Stromal cell of bone marrow (primary cell): ENCODE results near the gene NRROS.

Experiments used
- DNase-seq: peaks from one replicate; pipeline ENCODE4 v3.0.0-alpha.2; 2012; ENCODE audit warnings: low read depth

Gene NRROS

GRCh38 chr3:196650740-196651311, 11.3 kb downstream of the NRROS start:
- DNase-seq, result peak; percentile 97

DNA sequence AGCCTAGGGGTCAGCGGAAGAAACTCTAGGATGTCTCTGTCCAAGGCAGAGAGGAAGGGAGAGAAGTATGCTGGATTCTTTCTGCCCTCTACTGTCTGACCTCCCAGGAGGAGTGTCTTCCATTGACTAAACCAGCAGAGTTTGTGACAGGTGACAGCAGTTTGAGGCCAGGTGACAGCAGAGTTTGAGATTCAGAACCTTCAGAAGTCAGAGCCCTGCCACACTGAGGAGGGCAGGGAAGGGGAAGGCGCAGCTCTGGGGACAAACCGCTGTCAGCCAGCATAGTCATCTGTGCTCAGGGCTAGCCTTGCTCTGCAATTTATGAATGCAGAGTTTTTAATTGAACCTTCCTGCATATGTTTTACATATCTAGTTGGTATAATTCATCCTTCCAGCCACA, 12.3 kb downstream of the NRROS start:
- DNase-seq, result no peak

DNA sequence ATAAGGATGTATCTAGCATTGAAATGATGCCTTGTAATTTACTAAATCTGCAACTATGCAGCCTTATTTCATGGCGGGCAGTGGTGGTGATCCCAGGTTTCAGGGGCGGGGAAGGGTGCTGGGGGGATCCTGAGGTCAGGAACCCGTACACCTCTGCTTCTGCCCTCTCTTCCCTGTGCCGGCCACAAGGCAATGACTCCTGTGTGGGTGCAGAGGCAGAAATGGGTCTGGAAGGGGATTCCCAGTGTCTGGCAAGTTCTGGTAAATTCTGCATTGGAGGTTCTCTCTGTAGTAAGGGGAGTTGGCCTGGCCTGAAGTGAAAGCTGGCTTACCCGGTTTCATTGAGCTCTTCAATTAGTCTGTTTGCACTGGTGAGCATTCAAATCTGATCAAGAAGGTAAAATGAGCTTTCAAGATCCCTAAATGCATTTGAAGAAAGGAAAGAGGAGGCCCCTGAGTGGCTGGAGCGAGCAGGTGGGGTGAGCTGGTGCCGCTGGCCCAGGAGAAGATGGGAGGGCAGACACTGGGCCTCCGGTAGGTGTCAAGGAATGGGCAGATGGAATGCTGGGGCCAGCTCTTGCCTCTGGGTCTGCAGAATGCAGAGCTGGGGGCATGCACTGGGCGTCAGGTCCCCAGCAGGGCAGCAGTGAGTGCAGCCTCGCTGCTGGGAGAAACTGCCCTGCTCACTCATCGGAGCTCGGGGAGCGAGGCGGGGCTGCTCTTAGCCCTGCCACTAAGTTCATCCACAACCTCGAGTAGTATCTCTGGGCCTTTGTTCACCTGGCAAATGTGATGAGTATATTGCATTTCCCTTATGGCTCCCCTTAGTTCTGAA, 13.7 kb downstream of the NRROS start:
- no peak for DNase-seq

- DNase-seq, result no peak
Observed at GRCh38 chr3:196654006-196654734, 14.7 kb downstream of the NRROS start.

- no peak for DNase-seq
Observed at GRCh38 chr3:196654735-196655090, 15.2 kb downstream of the NRROS start.

GRCh38 chr3:196655496-196655895, 16.0 kb downstream of the NRROS start:
- DNase-seq, result no peak

DNA sequence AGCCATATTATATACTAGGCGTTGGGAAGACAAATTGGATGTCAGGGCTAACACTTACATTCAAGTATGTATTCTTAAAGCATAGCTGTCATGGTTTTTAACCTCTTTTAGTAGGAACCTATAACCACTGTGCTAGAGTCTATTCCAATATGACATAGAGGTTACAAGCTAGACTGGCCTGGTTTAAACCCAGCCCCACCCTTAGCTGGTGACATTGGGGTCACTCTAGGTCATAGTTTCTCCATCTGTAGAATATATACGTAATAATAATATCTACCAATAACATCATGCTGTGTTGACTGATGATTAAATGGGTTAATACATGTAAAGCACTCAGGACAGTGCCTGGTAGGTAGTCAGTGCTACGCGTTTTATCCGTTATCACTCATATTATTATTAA, 16.7 kb downstream of the NRROS start:
- DNase-seq, result no peak

DNA sequence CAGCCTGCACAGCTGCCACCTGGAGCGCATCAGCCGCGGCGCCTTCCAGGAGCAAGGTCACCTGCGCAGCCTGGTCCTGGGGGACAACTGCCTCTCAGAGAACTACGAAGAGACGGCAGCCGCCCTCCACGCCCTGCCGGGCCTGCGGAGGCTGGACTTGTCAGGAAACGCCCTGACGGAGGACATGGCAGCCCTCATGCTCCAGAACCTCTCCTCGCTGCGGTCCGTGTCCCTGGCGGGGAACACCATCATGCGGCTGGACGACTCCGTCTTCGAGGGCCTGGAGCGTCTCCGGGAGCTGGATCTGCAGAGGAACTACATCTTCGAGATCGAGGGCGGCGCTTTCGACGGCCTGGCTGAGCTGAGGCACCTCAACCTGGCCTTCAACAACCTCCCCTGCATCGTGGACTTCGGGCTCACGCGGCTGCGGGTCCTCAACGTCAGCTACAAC, 20.4 kb downstream of the NRROS start:
- no peak for DNase-seq

DNA sequence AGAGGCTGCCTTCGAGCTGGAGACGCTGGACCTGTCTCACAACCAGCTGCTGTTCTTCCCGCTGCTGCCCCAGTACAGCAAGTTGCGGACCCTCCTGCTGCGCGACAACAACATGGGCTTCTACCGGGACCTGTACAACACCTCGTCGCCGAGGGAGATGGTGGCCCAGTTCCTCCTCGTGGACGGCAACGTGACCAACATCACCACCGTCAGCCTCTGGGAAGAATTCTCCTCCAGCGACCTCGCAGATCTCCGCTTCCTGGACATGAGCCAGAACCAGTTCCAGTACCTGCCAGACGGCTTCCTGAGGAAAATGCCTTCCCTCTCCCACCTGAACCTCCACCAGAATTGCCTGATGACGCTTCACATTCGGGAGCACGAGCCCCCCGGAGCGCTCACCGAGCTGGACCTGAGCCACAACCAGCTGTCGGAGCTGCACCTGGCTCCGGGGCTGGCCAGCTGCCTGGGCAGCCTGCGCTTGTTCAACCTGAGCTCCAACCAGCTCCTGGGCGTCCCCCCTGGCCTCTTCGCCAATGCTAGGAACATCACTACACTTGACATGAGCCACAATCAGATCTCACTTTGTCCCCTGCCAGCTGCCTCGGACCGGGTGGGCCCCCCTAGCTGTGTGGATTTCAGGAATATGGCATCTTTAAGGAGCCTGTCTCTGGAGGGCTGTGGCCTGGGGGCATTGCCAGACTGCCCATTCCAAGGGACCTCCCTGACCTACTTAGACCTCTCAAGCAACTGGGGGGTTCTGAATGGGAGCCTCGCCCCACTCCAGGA, 21.1 kb downstream of the NRROS start:
- DNase-seq, result no peak

- DNase-seq, result no peak
Observed at GRCh38 chr3:196661400-196661799, 21.9 kb downstream of the NRROS start.

GRCh38 chr3:196662033-196662432, 22.5 kb downstream of the NRROS start:
- no peak for DNase-seq

- no peak for DNase-seq
Observed at GRCh38 chr3:196662711-196663571, 23.4 kb downstream of the NRROS start.

GRCh38 chr3:196666001-196666867, 26.7 kb downstream of the NRROS start:
- peak; percentile 45 for DNase-seq

DNA sequence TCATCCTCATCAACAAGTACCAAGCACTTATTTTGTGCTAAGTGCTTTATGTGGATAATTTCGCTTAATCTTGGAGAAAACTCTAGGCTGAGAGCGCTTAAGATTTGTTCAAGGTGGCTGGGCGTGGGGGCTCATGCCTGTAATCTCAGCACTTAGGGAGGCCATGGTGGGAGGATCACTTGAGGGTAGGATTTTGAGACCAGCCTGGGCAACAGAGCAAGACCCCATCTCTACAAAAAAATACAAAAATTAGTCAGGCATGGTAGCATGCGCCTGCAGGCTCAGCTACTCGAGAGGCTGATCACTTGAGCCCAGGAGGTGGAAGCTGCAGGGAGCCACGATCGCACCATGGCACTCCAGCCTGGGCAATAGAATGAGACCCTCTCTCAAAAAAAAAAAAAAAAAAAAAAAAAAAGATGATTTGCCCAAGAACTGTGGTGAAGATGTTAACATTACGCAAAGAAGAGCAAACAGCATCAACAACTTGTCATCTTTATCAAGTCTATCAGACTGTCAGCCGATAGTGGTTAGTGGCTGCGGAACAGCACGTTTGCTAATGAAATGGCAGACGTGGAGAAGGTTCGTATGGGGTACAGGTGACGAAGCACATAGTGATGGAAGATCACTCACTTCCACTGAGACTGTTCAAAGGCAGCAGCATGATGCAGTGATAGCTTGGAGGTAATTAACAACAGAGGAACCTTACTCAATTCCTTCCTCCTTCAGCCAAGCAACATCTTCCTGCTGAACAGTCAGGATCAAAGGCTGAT, 27.7 kb downstream of the NRROS start:
- DNase-seq, result no peak

- DNase-seq, result no peak
Observed at GRCh38 chr3:196670339-196670738, 30.8 kb downstream of the NRROS start.

- no peak for DNase-seq
Observed at GRCh38 chr3:196673632-196674031, 34.1 kb downstream of the NRROS start.

GRCh38 chr3:196677353-196677752, 37.9 kb downstream of the NRROS start:
- DNase-seq, result no peak

GRCh38 chr3:196677931-196678330, 38.4 kb downstream of the NRROS start:
- no peak for DNase-seq
